Naive thymus-derived CD8-positive, alpha-beta T cell (primary cell): ENCODE data around the gene GRAP2. TPM values are rescaled to one million over a fixed set of nuclear protein-coding genes. Genes with fewer than 3 reads are reported as not detected.

Source experiments
- ATAC-seq, 2 donors: fragments of 150-1000 bp; cut with Tn5 transposase in 1 of 2; sonication (Bioruptor Pico), chemical (Tn5 transposase) in 1 of 2; 1 replicate in 1 of 2; 2 replicates in 1 of 2; pipeline ENCODE4 v1.10.0; 2021; ENCODE audit warnings: mild to moderate bottlenecking in 2 of 2, moderate library complexity in 2 of 2
- POLR2A ChIA-PET: fragments of 350-600 bp; sonication (Branson Sonifier 250); formaldehyde crosslinking; loops from one replicate; lab custom pipeline; 2021; ENCODE audit warnings: antibody characterized with exemption; lab: Charles Lee
- DNase-seq, 10 donors: peaks; one replicate each; pipeline versions ENCODE4 v3.0.0 to v3.0.0-alpha.2; 2020 to 2022
- H3K27ac Mint-ChIP-seq, 10 donors: one replicate each; pipeline ENCODE4 v1.8.0; 2020 to 2022; ENCODE audit warnings: mild to moderate bottlenecking in 10 of 10, mixed read lengths in 10 of 10, moderate library complexity in 4 of 10, inconsistent platforms in 1 of 10
- H3K27me3 Mint-ChIP-seq, 5 donors: one replicate each; pipeline ENCODE4 v1.8.0; 2021 to 2022; ENCODE audit warnings: mixed read lengths in 5 of 5
- H3K36me3 Mint-ChIP-seq, 3 donors: one replicate each; pipeline ENCODE4 v1.8.0; 2020 to 2022; ENCODE audit warnings: mixed read lengths in 3 of 3, mild to moderate bottlenecking in 2 of 3, inconsistent platforms in 1 of 3
- H3K4me1 Mint-ChIP-seq, 4 donors: one replicate each; pipeline ENCODE4 v1.8.0; 2021 to 2022; ENCODE audit warnings: mixed read lengths in 4 of 4
- H3K4me3 Mint-ChIP-seq, 10 donors: one replicate each; pipeline ENCODE4 v1.8.0; 2020 to 2022; ENCODE audit warnings: mild to moderate bottlenecking in 10 of 10, mixed read lengths in 10 of 10, moderate library complexity in 6 of 10, inconsistent platforms in 1 of 10
- H3K9me3 Mint-ChIP-seq, 9 donors: one replicate each; pipeline ENCODE4 v1.8.0; 2020 to 2022; ENCODE audit warnings: mixed read lengths in 9 of 9, mild to moderate bottlenecking in 3 of 9, inconsistent platforms in 1 of 9, moderate library complexity in 1 of 9
- polyA plus RNA-seq, 3 donors: library from polyadenylated mRNA; unstranded; fragments of 300-500 nt; fragmentation: Illumina TruSeq; gene quantifications; one replicate each; pipeline ENCODE4 v1.2.3, GENCODE V29; 2021
- total RNA-seq, 8 experiments: library from RNA in 2 of 8; stranded (reverse) in 2 of 8; gene quantifications; one replicate each; pipeline ENCODE4 v1.2.3 and lab custom pipeline; 2021 to 2026

GRAP2 gene
- total and polyA plus RNA-seq, 5 experiments from 2014 or later: 88.3 to 202 (median 176) TPM

GRCh38 chr22:39997939-39998726 lies 97.2 kb downstream of the GRAP2 start:
- Mint-ChIP-seq H3K27ac (peak overlapping the region in 1 of 10 donors; percentile 69), H3K4me3 (no peak overlapping the region), H3K36me3 (no peaks in the 10 kb centered on the region), H3K27me3 (peaks cover 0 to 25% (median 5%) of the 10 kb centered on the region in 5 donors), H3K9me3 (no peaks in the 10 kb centered on the region), H3K4me1 (peaks cover 3 to 20% (median 11%) of the 10 kb centered on the region in 4 donors)
- POLR2A ChIA-PET: no interaction called here
- DNase-seq (no peak), ATAC-seq (no peak)

DNA sequence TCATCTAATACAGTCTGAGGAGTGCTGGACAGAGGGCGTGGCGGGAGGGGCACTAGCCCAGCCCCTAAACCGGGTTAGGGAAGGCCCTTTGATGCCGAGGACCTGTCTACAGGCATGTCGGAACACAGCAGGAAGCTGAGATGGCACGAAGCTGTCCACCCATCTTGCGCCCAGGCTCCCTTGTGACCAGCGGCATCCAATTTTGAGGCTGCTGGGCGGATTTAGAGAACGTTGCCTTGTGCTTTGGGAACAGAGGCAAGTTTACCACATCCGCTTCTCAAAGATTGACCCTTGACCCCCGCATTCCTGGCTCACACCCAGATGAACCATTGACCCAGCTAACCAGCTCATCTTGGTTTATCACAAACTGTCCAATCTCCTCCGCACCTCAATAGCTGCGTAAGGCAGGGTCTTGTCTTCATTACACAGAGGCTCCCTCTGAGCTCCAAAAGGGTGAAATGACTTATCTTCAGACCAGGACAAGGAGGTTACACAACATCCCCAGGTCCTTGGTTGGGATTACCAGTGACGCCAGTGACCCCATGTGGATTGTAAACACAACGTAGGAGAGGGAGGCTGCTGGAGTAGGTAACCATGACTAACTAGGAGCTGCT lies 98.4 kb downstream of the GRAP2 start:
- ATAC-seq (no peak), DNase-seq (no peak)
- Mint-ChIP-seq H3K4me1 (peaks cover 0 to 13% (median 4%) of the 10 kb centered on the region in 4 donors), H3K27me3 (peaks cover 0 to 20% (median 4%) of the 10 kb centered on the region in 5 donors), H3K27ac (no peak overlapping the region), H3K36me3 (no peaks in the 10 kb centered on the region), H3K4me3 (no peak overlapping the region), H3K9me3 (no peaks in the 10 kb centered on the region)
- POLR2A ChIA-PET: interaction anchor here (0.5 kb wide), 1 partner anchor 13 kb away, joined by 5 read pairs; no protein-coding TSS in a partner anchor

GRCh38 chr22:40000171-40000570 lies 99.3 kb downstream of the GRAP2 start:
- no peak for ATAC-seq
- Mint-ChIP-seq H3K36me3 (no peaks in the 10 kb centered on the region), H3K4me1 (peaks cover 0 to 11% (median 2%) of the 10 kb centered on the region in 4 donors), H3K27me3 (peaks cover 0 to 18% (median 4%) of the 10 kb centered on the region in 5 donors), H3K4me3 (no peak overlapping the region), H3K27ac (no peak overlapping the region), H3K9me3 (no peaks in the 10 kb centered on the region)
- POLR2A ChIA-PET: interaction anchor here (1.1 kb wide), 1 partner anchor 9 kb away, joined by 4 read pairs; no protein-coding TSS in a partner anchor
- no peak for DNase-seq

- peak overlapping the region in 1 of 10 donors; percentile 74 for H3K27ac Mint-ChIP-seq
- no peaks in the 10 kb centered on the region for H3K36me3 Mint-ChIP-seq
- peaks cover 0 to 6% (median under 1%) of the 10 kb centered on the region in 4 donors for H3K4me1 Mint-ChIP-seq
- peaks cover 0 to 14% (median 4%) of the 10 kb centered on the region in 5 donors for H3K27me3 Mint-ChIP-seq
- H3K4me3 Mint-ChIP-seq: no peak overlapping the region
- no peak for ATAC-seq
- no peak for DNase-seq
- no peaks in the 10 kb centered on the region for H3K9me3 Mint-ChIP-seq
- POLR2A ChIA-PET: interaction anchor here (1.1 kb wide), 1 partner anchor 8 kb away, joined by 4 read pairs; no protein-coding TSS in a partner anchor
Measured at GRCh38 chr22:40001106-40001505, 100.2 kb downstream of the GRAP2 start.

DNA sequence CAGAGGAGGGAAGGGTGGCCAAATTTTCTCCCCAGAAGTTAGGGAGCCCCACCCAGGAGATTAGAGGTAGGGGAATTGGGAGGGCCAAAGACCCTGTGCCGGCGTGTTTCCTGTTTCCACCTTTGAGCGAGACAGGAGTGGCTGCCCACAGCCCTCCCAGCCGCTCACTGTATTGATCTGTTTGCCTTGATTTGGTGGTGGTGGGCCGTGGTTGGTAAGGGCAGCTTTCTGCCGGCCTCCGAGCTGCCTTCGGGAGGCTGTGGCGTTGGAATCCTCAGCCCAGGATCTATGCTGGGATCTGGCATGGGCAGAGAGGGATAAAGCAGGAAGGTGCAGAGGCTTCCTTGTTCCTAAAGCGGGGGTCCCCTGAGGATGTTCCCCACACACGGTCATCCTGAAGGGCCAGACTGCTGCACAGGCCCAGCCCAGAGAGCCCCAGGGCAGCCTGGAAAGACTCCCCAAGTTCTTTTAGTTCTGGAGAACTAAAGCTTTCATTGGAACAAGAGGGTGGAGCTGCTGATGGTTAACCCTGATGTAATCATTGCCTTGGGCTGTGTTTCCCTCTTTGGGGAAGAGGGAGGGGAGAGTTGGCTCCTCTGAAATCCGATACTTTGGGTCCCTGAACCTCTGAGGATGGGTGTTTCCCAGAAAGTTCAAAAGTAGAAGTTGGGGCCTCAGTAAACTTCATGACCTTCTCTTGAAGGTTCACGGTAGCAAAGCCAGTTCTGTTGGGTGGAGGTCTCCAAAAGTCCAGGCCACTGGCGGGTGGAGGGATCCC lies 101.1 kb downstream of the GRAP2 start:
- Mint-ChIP-seq H3K27ac (no peak overlapping the region), H3K36me3 (no peaks in the 10 kb centered on the region)
- no peak for DNase-seq

GRCh38 chr22:40002935-40003715 lies 102.2 kb downstream of the GRAP2 start:
- H3K4me1 Mint-ChIP-seq: peaks cover 0 to 6% (median 4%) of the 10 kb centered on the region in 4 donors
- no peaks in the 10 kb centered on the region for H3K9me3 Mint-ChIP-seq
- ATAC-seq: no peak
- H3K36me3 Mint-ChIP-seq: no peaks in the 10 kb centered on the region
- no peak for DNase-seq
- no peak overlapping the region for H3K4me3 Mint-ChIP-seq
- peaks cover 0 to 10% (median under 1%) of the 10 kb centered on the region in 5 donors for H3K27me3 Mint-ChIP-seq
- POLR2A ChIA-PET: no interaction called here
- H3K27ac Mint-ChIP-seq: no peak overlapping the region

More for the DNA sequence above, 101.1 kb downstream of the GRAP2 start:
- Mint-ChIP-seq H3K9me3 (no peaks in the 10 kb centered on the region), H3K4me3 (no peak overlapping the region), H3K4me1 (no peaks in the 10 kb centered on the region), H3K27me3 (peaks cover 0 to 8% (median 0%) of the 10 kb centered on the region in 5 donors)
- POLR2A ChIA-PET: no interaction called here
- no peak for ATAC-seq

- no peak for ATAC-seq
- POLR2A ChIA-PET: no interaction called here
- Mint-ChIP-seq H3K36me3 (no peaks in the 10 kb centered on the region), H3K4me3 (no peak overlapping the region), H3K27ac (peak overlapping the region in 1 of 10 donors; percentile 48), H3K4me1 (peaks cover 6 to 15% (median 11%) of the 10 kb centered on the region in 4 donors), H3K27me3 (peaks cover 0 to 11% (median 4%) of the 10 kb centered on the region in 5 donors), H3K9me3 (no peaks in the 10 kb centered on the region)
- no peak for DNase-seq
Measured at GRCh38 chr22:40004836-40005235, 104.0 kb downstream of the GRAP2 start.

DNA sequence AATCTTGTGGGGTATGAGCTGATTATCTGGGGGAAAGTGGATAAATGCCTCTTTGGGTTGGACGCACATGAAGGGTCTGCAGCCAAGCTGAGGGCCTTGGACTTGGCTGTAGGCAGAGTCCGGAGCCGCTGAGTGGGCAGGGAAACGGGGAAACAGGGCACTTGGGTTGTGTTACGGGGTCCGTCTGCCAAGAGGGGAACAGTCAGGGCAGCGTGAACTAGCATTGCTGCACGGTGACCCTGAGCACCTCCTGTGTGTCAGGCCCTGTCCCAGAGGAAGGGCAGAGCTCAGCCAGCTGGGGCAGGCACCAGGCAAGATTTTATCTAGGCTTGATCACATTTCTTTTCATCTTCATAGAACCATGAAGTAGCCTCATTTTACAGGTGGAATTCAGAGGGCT lies 105.8 kb downstream of the GRAP2 start:
- peaks cover 6 to 24% (median 19%) of the 10 kb centered on the region in 4 donors for H3K4me1 Mint-ChIP-seq
- no peak overlapping the region for H3K27ac Mint-ChIP-seq
- peaks cover 0 to 11% (median 4%) of the 10 kb centered on the region in 5 donors for H3K27me3 Mint-ChIP-seq
- H3K4me3 Mint-ChIP-seq: no peak overlapping the region
- no peaks in the 10 kb centered on the region for H3K9me3 Mint-ChIP-seq
- DNase-seq (no peak), ATAC-seq (no peak)
- POLR2A ChIA-PET: no interaction called here
- H3K36me3 Mint-ChIP-seq: no peaks in the 10 kb centered on the region

GRCh38 chr22:40007853-40008710 lies 107.2 kb downstream of the GRAP2 start:
- Mint-ChIP-seq H3K27me3 (peaks cover 0 to 17% (median 4%) of the 10 kb centered on the region in 5 donors), H3K36me3 (no peaks in the 10 kb centered on the region), H3K4me3 (no peak overlapping the region), H3K27ac (peak overlapping the region in 2 of 10 donors; percentile 39 to 77), H3K4me1 (peaks cover 6 to 24% (median 19%) of the 10 kb centered on the region in 4 donors), H3K9me3 (no peaks in the 10 kb centered on the region)
- DNase-seq (no peak), ATAC-seq (no peak)
- POLR2A ChIA-PET: interaction anchor here (0.5 to 2.0 kb wide), 3 partner anchors 8 to 111 kb away, joined by 3 to 4 read pairs (median 3); no protein-coding TSS in a partner anchor

DNA sequence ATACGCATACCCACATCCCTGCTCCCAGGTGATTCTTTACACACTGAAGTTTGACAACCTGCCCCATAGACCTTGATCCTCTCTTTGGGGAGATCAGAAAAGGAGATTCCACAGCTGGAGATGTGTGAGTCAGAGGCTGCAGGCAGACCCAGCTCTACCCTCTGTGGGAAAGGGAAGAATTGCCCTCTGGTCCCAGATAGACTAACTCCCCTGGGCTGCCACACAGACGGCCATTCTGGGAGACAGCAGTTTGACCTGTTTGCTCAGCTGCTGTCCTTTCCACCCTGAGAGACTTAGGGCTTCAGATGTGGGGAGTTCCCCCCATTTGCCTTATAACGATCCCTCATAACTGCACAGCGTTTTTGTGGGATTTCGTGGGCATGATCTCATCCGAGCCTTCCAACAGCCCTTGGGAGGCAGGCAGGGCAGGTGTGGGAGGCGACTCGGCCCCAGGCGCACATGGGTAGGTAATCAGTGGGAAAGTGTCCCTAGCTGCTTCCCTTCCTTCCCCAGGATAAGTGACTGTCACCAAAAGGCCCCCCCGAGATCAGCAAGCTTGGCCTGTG lies 107.9 kb downstream of the GRAP2 start:
- POLR2A ChIA-PET: interaction anchor here (1.2 to 2.1 kb wide), 5 partner anchors 8 to 474 kb away, joined by 3 to 8 read pairs (median 4); no protein-coding TSS in a partner anchor
- no peak for ATAC-seq
- Mint-ChIP-seq H3K36me3 (no peaks in the 10 kb centered on the region), H3K27ac (peak overlapping the region in 3 of 10 donors; percentile 69 to 94 (median 75)), H3K27me3 (peaks cover 0 to 18% (median 4%) of the 10 kb centered on the region in 5 donors), H3K9me3 (no peaks in the 10 kb centered on the region), H3K4me3 (peak overlapping the region in 4 of 10 donors; percentile 20 to 73 (median 34)), H3K4me1 (peaks cover 6 to 24% (median 19%) of the 10 kb centered on the region in 4 donors)
- no peak for DNase-seq
